ENCODE data around the gene AGPAT1.

AGPAT1 gene

DNA sequence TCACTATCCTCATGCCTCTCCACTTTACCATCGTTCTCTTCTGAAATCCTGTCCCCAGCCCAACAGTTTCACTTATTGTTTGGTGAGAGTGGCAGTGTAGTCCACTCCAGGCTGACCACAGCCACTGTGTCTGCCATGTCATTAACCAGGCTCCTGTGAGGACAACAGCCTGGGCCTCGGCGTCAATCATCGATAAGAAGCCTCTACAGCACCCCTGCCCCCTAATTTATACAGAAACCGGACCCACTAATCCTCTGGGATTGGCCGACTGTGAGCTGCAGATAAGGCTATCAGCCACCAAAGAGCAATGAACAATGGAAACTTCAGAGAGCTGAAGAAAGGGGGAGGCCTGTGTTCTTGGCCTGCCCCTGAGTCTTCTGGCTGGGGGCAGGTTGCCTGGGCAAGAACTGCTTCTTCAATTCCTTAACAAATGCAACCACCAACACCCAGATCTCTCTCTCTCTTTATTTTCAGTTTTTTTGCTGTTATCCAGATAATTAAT, 8.1 kb downstream of the AGPAT1 start:
- DNase-seq (ENCODE audit: low spot score), result no peak
- TF ChIP-seq, protein P1, sequence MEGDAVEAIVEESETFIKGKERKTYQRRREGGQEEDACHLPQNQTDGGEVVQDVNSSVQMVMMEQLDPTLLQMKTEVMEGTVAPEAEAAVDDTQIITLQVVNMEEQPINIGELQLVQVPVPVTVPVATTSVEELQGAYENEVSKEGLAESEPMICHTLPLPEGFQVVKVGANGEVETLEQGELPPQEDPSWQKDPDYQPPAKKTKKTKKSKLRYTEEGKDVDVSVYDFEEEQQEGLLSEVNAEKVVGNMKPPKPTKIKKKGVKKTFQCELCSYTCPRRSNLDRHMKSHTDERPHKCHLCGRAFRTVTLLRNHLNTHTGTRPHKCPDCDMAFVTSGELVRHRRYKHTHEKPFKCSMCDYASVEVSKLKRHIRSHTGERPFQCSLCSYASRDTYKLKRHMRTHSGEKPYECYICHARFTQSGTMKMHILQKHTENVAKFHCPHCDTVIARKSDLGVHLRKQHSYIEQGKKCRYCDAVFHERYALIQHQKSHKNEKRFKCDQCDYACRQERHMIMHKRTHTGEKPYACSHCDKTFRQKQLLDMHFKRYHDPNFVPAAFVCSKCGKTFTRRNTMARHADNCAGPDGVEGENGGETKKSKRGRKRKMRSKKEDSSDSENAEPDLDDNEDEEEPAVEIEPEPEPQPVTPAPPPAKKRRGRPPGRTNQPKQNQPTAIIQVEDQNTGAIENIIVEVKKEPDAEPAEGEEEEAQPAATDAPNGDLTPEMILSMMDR (IDR thresholded peaks at IDR 0.05; ENCODE audit: extremely low read depth, missing control alignments), result no peak

DNA sequence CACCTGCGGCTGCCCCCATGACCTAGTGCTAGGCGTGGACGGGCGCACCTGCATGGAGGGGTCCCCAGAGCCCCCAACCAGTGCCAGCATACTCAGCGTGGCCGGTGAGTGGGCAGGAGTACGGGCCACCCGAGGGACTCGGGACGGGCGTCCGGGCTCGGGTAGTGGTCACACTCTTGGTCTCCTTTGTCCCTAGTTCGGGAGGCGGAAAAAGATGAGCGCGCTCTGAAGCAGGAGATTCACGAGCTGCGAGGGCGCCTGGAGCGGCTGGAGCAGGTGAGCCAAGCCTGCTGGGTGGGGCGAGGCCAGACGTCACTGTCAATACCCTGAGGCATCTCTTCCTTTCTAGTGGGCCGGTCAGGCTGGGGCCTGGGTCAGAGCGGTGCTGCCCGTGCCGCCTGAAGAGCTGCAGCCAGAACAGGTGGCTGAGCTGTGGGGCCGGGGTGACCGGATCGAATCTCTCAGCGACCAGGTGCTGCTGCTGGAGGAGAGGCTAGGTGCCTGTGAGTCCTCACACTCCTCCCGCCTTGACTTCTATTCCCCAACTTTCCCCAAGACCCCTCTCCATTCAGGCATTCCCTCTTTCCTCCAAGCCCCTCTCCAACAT, 8.6 kb downstream of the AGPAT1 start:
- TF ChIP-seq, protein P1 (IDR thresholded peaks at IDR 0.05; ENCODE audit: extremely low read depth, missing control alignments), result no peak
- DNase-seq (ENCODE audit: low spot score), result no peak

DNA sequence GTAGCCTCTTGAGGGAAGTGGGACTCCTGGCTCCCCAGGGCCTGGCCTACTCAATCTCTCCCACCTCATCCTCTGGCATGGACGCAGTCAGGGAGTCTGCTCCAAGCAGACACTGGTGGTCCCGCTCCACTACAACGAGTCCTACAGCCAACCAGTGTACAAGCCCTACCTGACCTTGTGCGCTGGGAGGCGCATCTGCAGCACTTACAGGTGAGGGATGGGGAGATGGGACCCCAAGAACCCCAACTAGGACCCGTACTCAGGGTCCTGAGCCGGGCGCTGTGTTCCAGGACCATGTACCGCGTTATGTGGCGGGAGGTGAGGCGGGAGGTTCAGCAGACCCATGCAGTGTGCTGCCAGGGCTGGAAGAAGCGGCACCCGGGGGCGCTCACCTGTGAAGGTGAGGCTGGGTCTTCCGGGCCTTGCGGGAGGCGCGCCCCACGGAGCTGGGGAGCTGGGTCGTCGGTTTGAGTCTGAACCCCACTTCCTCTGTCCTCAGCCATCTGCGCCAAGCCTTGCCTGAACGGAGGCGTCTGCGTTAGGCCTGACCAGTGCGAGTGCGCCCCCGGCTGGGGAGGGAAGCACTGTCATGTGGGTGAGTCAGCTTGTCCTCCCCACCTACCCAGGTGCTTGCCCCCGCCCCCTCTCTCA, 9.3 kb downstream of the AGPAT1 start:
- DNase-seq (ENCODE audit: low spot score), result no peak
- TF ChIP-seq, protein P1 (IDR thresholded peaks at IDR 0.05; ENCODE audit: extremely low read depth, missing control alignments), result no peak

DNA sequence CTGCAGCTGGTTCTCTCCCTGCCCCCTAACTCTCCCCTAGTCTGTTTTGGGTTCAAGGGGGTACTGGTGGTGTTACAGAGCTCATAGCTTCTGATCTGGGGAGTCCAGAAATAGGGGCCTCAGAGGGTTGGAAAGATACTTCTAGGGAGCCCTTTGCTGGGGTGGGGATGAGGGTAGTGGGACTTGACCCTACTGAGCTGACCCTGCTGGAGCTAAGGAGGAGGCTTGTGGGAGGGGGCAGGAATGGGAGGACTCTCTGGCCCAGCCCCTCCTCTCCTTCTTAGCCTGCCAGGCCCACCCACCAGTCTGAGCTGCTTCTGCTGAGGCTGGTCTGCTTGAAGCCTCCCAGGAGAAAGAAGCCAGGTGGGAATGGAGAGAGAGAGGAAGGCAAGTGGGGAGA, 11.6 kb downstream of the AGPAT1 start, which contains the start of gene EGFL8:
TSS of gene EGFL8 (plus strand) at position 301 of the 400 bp plus-strand sequence. CDS start 1,571 bp downstream, outside the sequence.
- no peak for DNase-seq (ENCODE audit: low spot score)
- TF ChIP-seq, protein P1 (IDR thresholded peaks at IDR 0.05; ENCODE audit: extremely low read depth, missing control alignments), result no peak

DNA sequence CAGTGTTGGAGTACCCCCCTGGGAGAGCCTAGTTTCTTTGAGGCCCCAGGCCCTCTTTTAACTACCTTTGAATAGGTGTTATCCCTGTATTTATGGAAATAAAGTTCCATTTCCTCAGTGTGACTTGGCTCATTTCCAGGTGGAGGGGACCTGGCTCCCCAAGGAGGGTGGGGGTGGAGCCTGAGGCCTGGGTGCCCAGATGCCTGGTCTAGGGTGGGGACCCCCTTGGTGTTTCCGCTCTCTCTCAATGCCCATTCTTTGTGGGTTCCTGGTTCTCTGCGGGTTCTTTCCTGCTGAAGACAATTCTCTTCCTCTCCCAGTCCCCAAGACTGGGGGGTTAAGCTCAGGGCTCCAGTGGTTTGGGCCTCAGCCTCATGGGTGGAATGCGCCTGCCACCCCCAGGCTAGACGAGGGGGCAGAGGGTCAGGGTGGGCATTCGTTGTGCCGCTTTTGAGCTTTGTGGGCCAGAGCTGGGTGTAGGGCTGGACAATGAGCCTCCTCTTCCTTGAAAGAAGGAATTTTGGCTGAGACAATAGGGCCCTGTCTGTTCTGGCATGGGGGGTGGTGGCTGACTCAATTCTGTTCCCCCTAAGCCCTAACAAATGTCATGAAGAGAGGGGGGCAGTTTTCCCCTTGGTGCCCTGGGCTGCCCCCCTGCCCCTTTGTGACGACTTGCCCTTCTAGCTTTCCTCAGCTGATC, 12.2 kb downstream of the AGPAT1 start:
- no peak for DNase-seq (ENCODE audit: low spot score)
- TF ChIP-seq, protein P1 (IDR thresholded peaks at IDR 0.05; ENCODE audit: extremely low read depth, missing control alignments), result no peak

DNA sequence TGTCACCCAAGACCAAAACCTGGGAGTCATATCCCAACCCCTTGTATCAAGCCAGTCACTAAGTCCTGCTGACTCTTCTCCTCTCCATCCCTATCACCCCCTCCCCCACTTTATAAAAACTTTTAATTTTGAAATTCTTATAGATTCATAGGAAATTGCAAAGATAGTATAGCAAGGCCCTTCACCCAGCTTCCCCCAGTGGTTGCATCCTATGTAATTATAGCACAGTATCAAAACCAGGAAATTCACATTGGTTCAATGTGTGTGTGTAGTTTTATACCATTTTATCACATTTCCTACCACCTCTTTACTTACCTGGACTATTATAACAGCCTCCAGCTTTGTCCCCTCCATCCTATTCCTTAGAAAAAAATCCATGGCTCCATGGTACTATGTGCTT, 17.8 kb downstream of the AGPAT1 start:
- TF ChIP-seq, protein P1 (IDR thresholded peaks at IDR 0.05; ENCODE audit: extremely low read depth, missing control alignments), result no peak
- DNase-seq (ENCODE audit: low spot score), result no peak

DNA sequence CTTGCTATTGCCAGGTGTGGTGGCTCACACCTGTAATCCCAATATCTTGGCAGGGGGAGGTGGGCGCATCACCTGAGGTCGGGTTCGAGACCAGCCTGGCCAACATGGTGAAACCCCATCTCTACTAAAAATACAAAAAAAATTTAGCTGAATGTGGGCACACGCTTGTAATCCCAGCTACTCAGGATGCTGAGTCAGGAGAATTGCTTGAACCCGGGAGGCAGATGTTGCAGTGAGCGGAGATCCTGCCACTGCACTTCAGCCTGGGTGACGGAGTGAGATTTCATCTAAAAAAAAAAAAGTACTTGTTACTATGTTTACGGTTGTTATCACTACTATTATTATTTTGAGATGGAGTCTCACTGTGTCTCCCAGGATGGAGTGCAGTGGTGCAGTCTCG, 19.0 kb downstream of the AGPAT1 start:
- DNase-seq (ENCODE audit: low spot score), result no peak
- TF ChIP-seq, protein P1 (IDR thresholded peaks at IDR 0.05; ENCODE audit: extremely low read depth, missing control alignments), result no peak

Measured in GM20000 (cell line).